GM19239 (cell line): ENCODE results near the gene FGF18.

ENCODE experiments used
- DNase-seq: peaks from one replicate; pipeline ENCODE4 v3.0.0; 2011; ENCODE audit warnings: low spot score; ENCODE audit not compliant: insufficient read length
- FAIRE-seq: peaks from 2 replicates; lab custom pipeline; 2011; peaks lifted over from hg19 to GRCh38; lab: Jason Lieb, UNC

Gene FGF18

DNA sequence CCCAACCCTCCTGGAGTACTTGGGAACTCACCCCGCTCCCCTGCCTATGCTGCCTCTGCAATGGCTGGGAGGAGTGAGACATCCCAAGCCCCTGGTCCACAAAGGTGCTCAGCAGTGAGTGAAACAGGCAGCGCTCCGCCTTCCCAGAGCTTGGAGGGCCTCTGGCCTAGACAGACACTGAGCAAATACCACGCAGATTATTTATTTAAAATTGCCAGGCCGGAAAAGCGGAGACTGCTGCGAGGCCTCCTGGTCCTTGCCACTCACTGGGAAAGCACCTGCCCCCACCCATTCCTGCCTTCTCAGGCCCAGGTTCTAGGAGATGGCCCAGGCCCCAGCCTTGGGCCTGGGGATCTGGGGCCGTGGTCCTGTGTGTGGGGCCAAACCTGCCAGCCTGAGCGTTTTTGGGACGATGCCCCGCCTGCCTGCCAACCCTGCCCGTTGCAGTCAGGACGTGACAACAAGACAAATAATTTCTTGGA, 17.4 kb downstream of the FGF18 start:
- no peak for FAIRE-seq
- DNase-seq = no peak

DNA sequence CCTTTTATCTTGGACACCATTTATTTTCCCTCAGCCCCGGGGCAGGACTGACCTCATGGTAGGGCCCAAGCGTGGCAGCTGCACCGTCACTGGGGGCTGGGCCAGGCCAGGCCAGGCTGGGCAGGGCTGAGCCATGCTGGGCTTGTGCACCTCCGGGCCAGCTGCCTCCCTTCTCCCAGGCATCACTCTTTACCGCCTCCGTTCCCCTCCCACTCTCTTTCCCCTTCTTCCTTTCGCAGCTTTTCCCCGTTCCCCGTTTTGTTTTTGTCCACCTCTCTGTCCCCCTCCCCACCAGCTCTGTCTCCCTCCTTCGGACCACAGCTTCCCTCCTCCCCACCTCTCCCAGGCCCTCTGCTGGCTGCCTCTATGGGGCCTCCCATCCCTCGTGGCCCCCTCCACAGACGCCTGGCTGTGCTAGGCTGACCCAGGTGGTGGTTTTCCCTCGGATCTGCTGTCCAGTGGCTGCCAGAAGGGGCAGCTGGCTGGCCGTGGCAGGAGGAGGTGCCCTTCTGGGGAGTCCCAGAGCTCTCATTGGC, 17.9 kb downstream of the FGF18 start:
- DNase-seq (no peak), FAIRE-seq (no peak)

DNA sequence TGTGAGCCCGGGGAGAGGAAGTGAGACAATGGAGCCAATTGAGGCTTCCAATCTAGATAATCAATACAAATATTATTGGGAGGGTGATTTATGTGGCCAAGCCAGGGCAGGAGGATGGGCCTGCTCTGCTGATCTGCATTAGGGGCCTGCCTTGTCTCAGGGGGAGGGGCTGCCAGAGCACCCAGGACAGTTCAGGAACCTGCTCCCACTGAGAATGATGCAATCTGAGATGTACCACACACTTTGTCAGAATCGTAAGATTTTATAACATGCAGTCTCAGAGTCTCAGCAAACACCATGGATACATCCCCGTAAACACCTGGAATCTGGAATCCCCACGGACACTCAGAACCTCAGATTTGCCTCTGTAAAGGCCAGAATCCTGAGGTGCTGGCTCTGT, 19.3 kb downstream of the FGF18 start:
- FAIRE-seq = no peak
- no peak for DNase-seq

DNA sequence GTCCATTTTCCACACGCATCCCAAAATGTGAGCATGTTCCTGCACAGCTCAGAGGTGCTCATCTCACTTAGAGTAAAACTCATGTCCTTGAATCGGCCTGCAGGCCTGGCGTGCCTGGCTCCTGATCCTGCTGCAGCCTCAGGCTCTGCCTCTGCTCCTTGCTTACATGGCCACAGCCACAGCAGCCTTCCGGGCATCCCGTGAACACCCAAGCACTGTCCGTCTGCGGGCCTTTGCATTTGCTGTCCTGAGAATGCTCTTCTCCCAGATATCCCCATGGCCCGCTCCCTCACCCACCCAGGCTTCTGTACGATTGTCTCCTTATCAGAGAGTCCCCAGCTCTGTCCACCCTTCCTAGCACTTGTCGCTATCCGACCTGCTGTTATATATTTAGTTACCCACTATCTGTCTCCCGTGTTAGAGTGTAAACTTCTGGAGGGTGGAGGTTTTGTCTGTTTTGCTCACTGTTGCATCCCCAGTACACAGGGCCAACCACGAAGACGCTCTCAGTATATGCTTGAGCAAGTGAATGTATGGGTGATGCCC, 21.9 kb downstream of the FGF18 start:
- DNase-seq (no peak), FAIRE-seq (no peak)

DNA sequence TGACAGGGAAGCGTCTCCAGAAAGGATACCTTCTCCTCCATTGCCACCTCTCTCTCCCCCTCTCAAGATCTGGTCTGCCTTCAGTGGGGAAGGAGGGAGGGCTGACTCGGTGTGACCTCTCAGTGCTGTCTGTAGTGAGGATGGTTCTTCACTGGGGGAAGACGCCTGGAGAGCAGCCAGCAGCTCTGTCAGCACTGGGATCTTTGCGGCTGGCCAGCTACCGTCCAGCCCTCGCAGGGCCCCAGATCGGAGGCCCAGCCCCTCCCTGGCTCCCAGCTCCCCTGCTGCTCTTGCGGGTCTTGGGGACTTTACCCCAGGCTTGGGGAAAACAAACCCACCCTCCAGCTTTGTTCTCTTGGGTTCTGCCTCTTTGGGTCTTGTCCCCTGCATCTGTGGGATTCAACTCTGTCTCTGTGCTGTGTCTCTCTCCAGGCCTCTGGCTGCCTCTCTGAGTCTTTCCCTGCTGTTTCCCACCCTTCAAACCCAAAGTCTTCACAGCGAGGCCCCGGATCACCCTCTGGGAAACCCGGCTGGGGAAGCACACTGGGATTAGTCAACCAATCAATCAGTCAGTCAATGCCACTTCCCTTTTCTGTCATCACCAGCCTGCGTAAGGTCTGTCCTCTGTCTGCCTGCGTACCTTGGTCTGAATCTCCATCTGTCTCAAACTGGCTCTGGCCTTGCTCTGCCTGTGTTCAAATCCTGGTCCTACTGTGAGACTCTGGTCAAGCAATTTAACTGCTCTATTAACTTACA, 23.0 kb downstream of the FGF18 start:
- no peak for FAIRE-seq
- DNase-seq = no peak

DNA sequence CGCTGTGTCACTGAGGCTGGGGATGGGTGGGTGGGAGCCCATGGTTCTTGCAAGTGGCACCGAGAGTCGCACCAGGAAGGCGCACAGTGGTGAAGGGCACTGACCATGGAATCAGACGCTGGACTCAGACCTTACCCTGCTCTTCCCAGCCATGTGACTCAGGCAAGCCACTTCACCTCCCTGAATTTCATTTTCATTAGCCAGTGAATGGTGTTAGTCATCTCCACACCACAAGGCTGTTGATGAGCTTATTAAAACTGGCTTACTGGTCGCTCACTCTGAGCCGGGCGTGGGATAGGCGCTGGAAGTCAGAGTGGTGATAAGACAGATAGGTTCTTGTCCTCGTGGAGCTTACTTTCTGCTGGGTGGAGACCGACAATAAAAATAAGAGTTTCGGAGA, 25.1 kb downstream of the FGF18 start:
- DNase-seq (no peak), FAIRE-seq (no peak)

DNA sequence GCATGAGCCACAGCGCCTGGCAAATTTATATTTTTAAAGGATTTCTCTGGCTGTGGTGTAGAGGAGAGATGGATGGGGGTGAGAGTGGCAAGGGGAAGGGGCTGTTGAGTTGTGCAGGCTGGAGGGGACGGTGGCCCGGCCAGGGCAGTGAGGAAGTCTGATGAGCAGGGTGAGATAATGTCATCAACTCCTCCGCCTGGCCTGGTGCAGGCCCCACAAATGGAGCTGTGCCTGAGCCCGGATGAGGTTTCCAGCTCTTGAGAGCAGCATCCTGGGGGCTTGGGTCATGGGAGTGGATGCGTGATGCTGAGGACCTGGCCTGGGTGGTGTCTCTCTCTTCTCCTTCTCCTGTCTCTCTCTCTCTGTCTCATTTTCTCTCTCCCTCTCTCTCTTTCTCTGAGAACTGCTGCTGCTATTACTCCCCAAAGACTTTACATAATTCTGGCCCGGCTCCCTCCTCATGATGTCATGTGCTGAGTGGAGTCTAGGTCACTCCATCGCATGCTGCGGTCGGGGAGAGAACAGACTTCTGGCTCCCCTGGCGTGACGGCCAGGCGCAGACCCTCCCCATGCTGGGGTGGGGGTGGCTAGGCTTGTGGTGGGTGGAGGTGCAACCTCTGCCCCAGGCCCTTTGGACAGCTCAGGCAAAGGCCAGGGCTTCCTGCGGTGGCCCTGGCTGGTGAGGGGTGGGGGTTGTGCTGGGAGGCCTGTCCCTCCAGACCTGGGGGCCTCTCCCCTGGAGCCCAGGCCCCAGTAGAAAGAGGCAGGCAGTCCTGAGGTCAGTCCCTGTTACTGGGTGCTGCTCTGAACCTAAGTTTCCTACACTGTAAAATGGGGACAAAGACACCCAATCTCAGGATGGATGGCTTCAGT, 26.4 kb downstream of the FGF18 start:
- FAIRE-seq (no peak), DNase-seq (no peak)

DNA sequence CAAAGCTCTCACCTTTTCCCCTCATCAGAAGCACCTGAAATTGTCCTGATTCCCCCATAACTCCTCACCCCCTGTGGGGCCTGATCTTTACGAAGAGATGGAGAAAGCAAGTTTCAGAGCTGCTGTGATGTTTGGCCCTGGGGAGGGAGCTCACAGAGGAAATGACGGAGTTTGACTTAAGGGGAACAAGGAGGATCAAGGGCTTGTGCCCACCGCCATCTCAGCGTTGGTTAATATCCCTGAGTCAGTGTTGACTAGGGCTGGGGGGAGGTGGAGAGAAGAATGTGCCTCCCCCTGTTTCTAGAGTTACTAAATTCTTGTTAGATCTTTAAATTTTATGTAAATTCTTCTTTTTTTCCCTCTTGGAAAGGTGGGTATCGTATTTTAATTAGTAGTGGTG, 27.8 kb downstream of the FGF18 start:
- DNase-seq (no peak), FAIRE-seq (no peak)

DNA sequence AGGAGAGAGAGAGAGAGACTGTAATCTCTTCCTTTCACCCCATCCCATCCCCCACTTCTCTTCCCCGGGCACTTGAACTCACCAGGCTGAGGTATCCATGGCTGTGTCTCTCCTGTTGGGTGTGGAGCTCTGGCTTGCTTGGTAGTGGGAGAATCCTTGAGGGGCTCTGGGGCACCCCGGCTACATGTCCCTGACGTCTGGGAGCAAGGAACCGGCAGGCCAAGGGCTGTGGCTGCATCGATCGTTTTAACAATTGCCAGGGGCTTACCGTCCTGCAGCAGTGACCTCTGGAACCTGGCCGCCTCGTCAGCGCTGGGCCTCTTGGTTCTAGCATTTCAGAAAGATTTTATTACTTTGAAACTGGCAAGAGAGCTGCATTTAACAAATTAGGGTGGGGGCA, 30.0 kb downstream of the FGF18 start:
- DNase-seq (no peak), FAIRE-seq (no peak)

DNA sequence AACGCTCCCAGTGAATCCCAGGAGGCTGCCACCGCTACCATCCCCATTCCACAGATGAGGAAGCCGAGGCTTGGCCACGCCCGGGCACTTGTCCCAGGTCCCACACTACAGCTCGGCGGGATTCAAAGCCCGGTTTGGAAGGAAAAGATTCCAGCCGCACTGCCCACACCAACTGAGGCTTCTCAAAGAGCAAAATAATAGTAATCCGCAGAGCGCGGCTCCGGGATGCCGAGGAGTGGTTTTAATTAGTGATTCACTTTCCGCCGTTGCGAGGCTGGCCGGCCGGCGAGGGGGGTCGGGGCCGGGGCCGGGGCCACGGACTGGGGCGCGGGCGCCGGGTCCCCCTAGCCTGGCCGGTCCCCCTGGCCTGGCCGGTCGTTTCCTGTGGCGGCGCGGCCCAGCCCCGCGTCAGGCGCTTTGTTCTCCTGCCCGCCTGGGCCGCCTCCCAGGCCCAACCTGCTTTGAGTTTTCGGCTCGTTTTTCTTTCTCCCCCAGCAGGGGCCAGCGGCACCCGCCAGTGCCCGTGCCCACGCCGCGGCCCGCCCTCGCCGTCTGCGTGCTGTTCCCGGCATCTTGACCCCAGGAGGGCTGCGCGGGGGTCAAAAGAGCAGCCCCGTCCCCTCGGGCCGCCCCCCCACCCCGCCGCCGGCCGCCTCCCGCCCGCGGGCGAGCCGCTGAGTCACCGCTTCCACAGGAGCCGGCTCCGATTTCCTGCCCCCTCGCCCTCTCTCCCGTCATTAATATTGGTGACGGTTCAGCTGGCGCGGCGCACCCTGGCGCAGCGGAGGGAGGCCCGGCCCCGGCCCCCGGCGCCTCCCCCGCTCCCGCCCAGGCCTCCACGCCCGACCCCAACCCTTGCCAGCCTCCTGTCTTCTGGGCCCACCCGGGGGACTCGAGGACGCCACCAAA, 31.2 kb downstream of the FGF18 start:
- FAIRE-seq = no peak
- no peak for DNase-seq

DNA sequence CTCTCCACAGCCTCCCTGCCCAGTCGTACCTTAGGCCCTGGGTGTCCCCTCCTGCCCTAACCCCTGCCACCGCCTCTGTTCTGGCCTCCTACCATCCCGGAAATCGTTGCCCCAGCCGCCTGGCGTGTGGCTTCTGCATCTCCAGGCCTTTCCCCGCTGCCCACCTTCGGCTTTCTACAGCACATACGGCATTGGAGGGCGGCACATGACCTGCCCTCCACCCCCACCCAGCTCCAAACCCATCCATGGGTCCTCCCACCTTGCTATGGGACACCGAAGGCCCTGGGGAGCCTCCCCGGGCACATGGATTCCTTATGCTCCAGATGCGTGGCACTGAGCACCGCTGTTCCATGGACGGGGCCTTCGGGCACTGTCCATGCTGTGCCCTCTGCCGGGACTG, 32.0 kb downstream of the FGF18 start:
- no peak for DNase-seq

DNA sequence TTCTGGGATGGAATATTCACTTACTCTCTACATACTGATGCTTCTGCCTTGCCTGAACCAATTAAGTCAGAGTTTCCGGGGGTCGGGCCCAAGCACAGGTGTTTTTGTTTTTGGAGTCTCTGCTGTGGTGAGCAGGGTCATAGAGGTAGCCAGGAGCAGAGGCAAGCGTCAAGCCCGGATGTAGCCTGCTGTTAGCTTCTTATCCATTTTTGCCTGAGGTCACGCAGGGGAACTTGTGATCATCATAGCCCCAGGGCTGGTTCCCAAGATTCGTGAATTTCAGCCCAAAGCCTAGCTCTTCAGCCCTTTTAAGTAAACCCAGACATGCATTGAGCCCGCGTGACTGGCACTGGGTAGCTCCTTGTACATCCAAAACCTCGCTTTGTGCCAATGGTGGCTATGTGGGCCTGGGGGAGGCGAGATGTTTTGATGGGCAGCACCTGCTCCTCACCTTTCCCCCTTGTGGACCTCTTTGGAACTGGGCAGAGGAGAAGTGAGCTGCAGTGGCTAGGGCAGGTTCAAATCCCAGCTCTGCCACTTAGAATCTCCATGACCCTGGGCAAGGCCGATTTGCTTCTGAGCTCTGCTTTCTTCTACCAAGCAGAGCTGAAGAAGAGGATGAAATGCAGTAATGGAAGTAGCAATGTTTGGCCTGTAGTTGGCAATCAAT, 33.7 kb downstream of the FGF18 start:
- FAIRE-seq (no peak), DNase-seq (no peak)

More for the DNA sequence above, 32.0 kb downstream of the FGF18 start:
- no peak for FAIRE-seq

DNA sequence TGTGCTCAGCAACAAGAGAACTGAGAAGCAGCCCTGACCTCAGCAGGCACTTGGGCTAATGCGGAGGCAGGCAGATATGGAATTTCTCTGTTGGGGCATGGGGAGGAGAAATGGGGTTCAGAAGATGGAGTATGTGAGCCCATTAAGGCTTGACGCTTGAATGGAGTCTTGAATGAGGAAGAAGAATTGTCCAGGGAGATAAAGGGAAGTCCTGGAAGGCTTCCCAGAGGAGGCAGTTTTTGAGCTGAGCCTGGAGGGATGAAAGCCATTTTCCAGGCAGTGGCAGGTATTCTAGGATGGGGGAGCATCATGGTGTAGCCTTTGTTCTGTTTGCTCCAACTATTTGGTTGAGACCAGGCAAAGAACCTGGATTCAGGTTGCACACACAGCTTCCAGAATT, 34.5 kb downstream of the FGF18 start:
- FAIRE-seq (no peak), DNase-seq (no peak)

DNA sequence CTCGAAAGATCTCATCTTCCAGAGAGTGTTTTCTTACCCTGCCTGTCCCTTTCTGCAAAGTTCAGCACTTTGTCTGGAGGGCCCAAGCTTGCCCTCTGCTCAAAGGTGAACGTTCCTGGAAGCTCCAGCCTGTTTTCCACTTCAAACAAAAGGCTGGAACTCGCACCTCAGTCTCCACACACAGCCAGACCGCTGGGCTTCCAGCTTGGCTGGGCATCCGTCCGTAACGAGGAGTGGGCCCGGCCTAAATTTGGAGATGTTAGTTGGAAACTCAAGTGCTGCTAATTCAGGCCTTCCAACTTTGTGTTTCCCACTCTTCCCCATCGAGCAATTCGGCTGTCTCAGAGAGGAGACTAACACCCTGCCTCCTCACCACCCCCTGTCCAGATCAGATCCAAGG, 35.1 kb downstream of the FGF18 start:
- FAIRE-seq (no peak), DNase-seq (no peak)

DNA sequence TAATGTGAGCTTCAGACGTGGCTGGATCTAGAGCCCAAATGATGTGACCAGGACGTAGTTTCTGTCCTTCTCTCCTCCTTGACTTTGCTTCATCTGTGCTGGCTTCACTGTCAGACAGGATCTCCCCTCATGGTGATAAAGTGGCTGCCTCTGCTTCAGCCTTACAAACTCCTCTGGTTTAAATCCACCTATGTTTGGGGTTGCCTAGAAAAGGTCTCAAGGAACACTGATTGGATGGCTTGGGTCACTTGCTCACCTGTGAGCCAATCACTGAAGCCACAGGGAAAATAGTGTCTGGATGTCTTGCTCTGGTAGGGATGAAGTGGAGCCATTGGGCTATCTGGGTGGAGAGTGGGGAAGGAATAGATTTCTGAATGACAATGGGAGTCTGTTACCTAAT, 36.1 kb downstream of the FGF18 start:
- DNase-seq = no peak
- FAIRE-seq = no peak

DNA sequence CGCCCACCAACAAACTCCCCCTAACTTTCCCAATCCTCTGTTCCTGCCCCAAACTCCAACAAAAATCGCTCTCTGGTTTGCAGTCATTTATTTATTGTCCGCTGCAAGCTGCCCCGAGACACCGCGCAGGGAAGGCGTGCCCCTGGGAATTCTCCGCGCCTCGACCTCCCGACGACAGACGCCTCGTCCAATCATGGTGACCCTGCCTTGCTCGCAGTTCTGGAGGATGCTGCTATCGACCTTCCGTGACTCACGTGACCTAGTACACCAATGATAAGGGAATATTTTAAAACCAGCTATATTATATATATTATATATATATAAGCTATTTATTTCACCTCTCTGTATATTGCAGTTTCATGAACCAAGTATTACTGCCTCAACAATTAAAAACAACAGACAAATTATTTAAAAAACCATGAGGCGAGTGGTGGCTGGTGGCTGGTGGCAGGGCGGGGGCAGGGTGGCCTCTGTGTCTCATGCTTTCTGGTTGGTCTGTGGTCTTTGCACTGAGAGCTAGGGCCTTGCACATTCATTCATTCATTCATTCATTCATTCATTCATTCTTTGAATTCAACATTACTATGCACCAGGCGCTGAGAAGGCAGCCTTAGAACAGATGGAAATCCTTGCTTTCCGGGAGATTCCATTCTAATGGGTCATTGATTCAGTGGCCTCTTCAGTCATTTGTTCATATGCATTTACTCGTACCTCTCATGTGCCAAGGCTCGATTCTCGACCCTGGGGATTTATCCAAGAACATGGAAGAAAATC, 37.9 kb downstream of the FGF18 start:
- no peak for FAIRE-seq

DNA sequence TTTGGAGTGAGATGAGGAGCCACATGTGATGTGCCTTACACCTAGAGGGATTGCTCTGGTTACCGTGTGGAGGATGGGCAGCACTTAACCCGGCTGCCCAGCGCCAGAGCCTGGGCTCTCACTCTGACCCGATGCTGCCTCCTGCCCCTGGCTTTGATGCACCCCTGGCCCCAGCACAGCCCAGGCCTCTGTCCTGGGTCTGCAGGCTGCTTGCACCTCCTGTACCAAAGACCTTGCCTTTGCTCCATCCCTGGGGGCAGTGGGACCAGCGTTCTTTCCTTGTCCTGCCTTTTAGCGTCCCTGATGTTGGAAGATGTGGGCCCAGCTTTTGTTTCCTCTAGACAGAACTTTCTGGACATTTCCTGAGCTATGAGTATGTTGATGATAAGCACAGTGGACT, 40.4 kb downstream of the FGF18 start:
- DNase-seq (no peak), FAIRE-seq (no peak)

More for the DNA sequence above, 37.9 kb downstream of the FGF18 start:
- no peak for DNase-seq

DNA sequence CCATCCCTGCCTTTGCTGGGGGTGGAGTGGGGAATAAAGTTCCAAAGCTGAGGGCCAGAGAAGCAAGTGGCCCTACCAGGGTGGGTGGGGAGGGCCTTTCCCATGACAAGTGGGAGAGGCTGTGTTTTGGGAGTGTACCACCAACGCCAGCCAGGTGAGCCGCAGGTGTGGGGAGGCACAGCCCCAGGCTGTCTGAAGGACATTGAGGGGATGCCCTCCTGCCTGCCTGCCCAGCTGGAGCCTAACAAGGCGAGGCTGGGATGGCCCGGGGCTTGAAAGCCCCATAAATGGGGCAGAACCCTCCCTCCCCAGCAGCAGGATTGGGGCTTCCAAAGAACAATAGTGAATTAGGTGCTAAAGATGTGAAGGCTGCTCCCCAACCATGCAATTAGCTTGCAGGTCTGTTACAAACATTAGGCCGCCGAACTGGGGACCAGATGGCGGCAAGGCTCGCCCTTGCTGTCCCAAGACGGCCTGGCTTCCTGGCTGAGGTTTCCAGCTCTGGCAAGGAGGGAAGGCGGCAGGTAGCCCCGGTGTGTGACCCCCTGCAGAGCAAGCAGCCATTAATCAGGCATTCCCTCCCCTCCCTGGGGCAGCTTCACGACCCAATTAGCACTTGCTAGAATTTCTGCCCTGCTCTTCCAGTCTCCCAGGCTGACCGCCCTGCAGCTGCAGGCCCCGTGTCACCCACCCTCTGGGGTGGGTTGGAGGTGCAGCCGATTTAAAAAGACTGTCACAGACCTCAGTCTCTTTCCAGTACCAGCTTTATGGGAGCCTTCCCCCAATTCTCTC, 42.9 kb downstream of the FGF18 start:
- DNase-seq (no peak), FAIRE-seq (no peak)
